Measurements from ENCODE around the gene PPM1N.

PPM1N gene

GRCh38 chr19:45474606-45475521 is 23.4 kb upstream of the PPM1N start:
- TF ChIP-seq CTCF (IDR thresholded peaks at IDR 0.05; ENCODE audit: extremely low read depth, missing control alignments), result no peak
- no peak for DNase-seq (ENCODE audit: low spot score)

- TF ChIP-seq CTCF (IDR thresholded peaks at IDR 0.05; ENCODE audit: extremely low read depth, missing control alignments), result no peak
- DNase-seq (ENCODE audit: low spot score), result no peak
Observed at GRCh38 chr19:45475537-45476291, 22.5 kb upstream of the PPM1N start.

- no peak for TF ChIP-seq CTCF (IDR thresholded peaks at IDR 0.05; ENCODE audit: extremely low read depth, missing control alignments)
- no peak for DNase-seq (ENCODE audit: low spot score)
Observed at GRCh38 chr19:45476304-45476703, 21.9 kb upstream of the PPM1N start.

- TF ChIP-seq CTCF (IDR thresholded peaks at IDR 0.05; ENCODE audit: extremely low read depth, missing control alignments), result no peak
- no peak for DNase-seq (ENCODE audit: low spot score)
Observed at GRCh38 chr19:45477186-45477585, 21.1 kb upstream of the PPM1N start.

- no peak for DNase-seq (ENCODE audit: low spot score)
- no peak for TF ChIP-seq CTCF (IDR thresholded peaks at IDR 0.05; ENCODE audit: extremely low read depth, missing control alignments)
Observed at GRCh38 chr19:45477713-45478453, 20.4 kb upstream of the PPM1N start.

- TF ChIP-seq CTCF (IDR thresholded peaks at IDR 0.05; ENCODE audit: extremely low read depth, missing control alignments), result peak; percentile 84
- peak; percentile 77 for DNase-seq (ENCODE audit: low spot score)
Observed at GRCh38 chr19:45478454-45479238, 19.6 kb upstream of the PPM1N start.
